AG09319 (cell line): Measurements from ENCODE around the gene MALAT1.

Experiments used
- DNase-seq: peaks from one replicate; pipeline ENCODE4 v3.0.0-alpha.2; 2010; ENCODE audit warnings: low read depth; ENCODE audit errors: extremely low read depth
- CTCF ChIP-seq: IDR thresholded peaks from 2 replicates; pipeline ENCODE4 v1.5.1; 2011; ENCODE audit warnings: low read depth, mild to moderate bottlenecking, inconsistent platforms, low read length, moderate library complexity

Gene MALAT1

GRCh38 chr11:65477149-65477965 is 21.5 kb upstream of the MALAT1 start:
- TF ChIP-seq CTCF: no peak
- peak; percentile 85 for DNase-seq

- TF ChIP-seq CTCF: no peak
- no peak for DNase-seq
Observed at GRCh38 chr11:65478388-65479183, 20.3 kb upstream of the MALAT1 start.

- peak; percentile 78 for DNase-seq
- peak; percentile 50 for TF ChIP-seq CTCF
Observed at GRCh38 chr11:65479184-65480145, 19.4 kb upstream of the MALAT1 start.

GRCh38 chr11:65482306-65482850 is 16.5 kb upstream of the MALAT1 start:
- no peak for TF ChIP-seq CTCF
- DNase-seq: no peak

GRCh38 chr11:65485920-65486219 is 13.0 kb upstream of the MALAT1 start:
- no peak for TF ChIP-seq CTCF
- no peak for DNase-seq

GRCh38 chr11:65486570-65487466 is 12.0 kb upstream of the MALAT1 start:
- DNase-seq: no peak
- no peak for TF ChIP-seq CTCF
